Superior temporal gyrus (tissue), 1 donor: ENCODE measurements around the gene WIZ.

Experiments
- DNase-seq: peaks from one replicate; pipeline ENCODE4 v3.0.0-alpha.2; 2016; ENCODE audit errors: extremely low spot score

Gene WIZ

GRCh38 chr19:15445807-15446376, 3.9 kb downstream of the WIZ start:
- no peak for DNase-seq

GRCh38 chr19:15445227-15445605, 4.5 kb downstream of the WIZ start:
- DNase-seq = no peak

GRCh38 chr19:15444505-15445226, 5.1 kb downstream of the WIZ start:
- no peak for DNase-seq

- no peak for DNase-seq
Observed at GRCh38 chr19:15443838-15444237, 5.9 kb downstream of the WIZ start.

- no peak for DNase-seq
Observed at GRCh38 chr19:15443325-15443724, 6.4 kb downstream of the WIZ start.

GRCh38 chr19:15442142-15442920, 7.4 kb downstream of the WIZ start:
- DNase-seq = no peak

- no peak for DNase-seq
Observed at GRCh38 chr19:15441317-15441716, 8.4 kb downstream of the WIZ start.

GRCh38 chr19:15439821-15440641, 9.7 kb downstream of the WIZ start:
- DNase-seq = no peak

- DNase-seq = no peak
Observed at GRCh38 chr19:15439078-15439799, 10.5 kb downstream of the WIZ start.

GRCh38 chr19:15438577-15438976, 11.2 kb downstream of the WIZ start:
- DNase-seq = no peak

GRCh38 chr19:15438124-15438496, 11.6 kb downstream of the WIZ start:
- DNase-seq = no peak

GRCh38 chr19:15437355-15438123, 12.2 kb downstream of the WIZ start:
- no peak for DNase-seq

GRCh38 chr19:15436826-15437110, 13.0 kb downstream of the WIZ start:
- no peak for DNase-seq

GRCh38 chr19:15436012-15436825, 13.5 kb downstream of the WIZ start:
- DNase-seq = no peak

GRCh38 chr19:15433519-15434069, 16.2 kb downstream of the WIZ start:
- no peak for DNase-seq

GRCh38 chr19:15432629-15433518, 16.9 kb downstream of the WIZ start:
- peak; percentile 88 for DNase-seq

- no peak for DNase-seq
Observed at GRCh38 chr19:15432018-15432494, 17.7 kb downstream of the WIZ start.

- DNase-seq = no peak
Observed at GRCh38 chr19:15431396-15432017, 18.2 kb downstream of the WIZ start.
